DMS114 treated with DMSO at 0.1 percent for 48 hours (cell line): Measurements from ENCODE around the gene MED12L.

Experiments
- DNase-seq: peaks from one replicate; lab custom pipeline; 2025; ENCODE audit not compliant: unreplicated experiment; lab: John Stamatoyannopoulos, UW

The MED12L gene

DNA sequence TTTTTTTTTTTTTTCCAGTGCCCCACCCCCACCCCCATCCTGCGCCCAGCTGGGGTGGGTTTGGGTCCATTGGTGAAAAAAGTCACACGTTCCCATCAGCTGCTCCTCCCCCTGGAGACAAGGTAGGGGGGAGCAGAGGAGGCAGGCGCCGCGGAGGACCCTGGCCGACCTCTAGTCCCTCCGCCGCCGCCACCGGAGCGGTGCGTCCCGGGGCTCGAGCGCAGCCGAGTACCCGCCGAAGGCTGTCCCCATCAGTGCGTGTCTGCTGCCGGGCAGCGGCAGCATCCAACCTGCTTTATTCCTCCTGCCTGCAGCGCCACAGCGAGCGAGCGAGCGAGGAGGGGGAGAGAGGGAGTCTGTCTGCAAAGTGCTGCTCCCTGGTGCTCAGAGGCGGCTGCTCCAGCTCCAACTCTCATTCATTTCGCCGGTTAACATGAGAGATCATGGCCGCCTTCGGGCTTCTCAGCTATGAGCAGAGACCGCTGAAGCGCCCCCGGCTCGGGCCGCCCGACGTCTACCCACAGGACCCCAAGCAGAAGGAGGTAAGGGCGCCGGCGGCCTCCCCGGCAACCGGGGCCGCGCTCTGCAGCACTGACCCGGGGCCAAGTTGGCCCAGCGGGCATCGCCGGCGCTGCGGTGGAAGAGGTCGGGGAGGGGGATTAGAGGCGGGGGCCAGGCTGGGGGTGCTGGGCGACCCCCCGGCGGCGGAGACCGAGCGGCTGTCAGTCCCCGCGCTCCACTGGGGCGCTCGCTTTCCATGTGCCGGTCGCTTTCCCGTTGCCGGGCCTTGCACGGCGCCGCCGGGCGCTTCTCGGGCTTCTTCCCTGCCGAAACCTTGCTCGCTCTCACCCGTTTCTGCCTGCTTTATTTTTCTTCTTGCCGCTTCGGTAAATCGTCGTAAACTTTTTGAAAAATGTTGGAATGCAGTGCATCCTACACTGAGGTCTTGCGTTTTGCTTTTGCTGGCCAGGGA, 1.3 kb downstream of the MED12L start:
- peak; percentile 79 for DNase-seq

GRCh38 chr3:151087648-151088047, 2.2 kb downstream of the MED12L start:
- no peak for DNase-seq

DNA sequence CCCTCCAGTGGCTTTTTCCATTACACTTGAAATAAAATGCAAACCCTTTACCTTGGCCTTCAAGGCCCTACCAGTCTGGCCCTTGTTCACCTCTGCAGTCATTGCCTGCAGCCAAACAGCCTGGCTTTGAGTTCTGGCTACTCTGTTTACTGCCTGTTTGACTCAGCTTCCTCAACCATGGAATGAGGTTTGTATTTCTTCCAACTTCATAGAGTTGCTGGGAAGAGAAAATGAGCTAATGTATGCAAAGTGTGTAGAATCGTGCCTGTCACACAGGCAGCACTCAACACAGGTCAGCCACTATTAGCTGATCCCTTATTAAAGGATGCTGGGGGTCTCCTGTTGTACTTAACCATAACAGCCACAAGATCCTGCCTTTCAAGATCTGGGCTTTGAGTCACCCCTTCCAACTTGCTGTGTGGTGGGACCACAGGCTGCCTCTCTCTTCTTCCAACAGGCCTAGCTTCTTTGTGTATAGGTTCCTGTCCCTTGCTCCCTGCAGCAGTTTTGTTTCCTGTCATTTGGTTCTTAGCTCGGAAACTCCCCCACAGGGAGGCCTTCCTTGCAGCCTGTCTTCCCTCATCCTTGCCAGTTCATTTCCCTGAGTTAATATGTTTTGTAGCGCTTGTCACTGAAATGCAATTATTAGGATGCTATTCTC, 6.4 kb downstream of the MED12L start:
- DNase-seq: no peak

DNA sequence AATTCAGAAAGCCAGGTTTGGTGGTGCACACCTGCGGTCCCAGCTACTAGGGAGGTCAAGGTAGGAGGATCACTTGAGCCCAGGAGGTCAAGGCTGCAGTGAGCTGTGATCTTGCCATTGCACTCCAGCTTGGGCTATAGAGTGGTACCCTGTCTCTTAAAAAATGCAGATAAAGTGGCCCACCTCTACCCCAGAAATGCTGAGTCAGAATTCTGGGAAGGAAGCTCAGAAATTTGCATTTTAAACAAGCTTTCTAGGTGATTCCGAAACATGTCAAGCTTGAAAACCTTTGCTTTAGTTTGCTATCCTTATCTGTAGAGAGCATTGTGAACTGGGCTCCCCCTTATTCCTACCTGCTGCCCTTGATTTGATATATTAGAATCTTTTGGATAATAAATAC, 7.7 kb downstream of the MED12L start:
- no peak for DNase-seq

GRCh38 chr3:151093905-151094304, 8.4 kb downstream of the MED12L start:
- no peak for DNase-seq

DNA sequence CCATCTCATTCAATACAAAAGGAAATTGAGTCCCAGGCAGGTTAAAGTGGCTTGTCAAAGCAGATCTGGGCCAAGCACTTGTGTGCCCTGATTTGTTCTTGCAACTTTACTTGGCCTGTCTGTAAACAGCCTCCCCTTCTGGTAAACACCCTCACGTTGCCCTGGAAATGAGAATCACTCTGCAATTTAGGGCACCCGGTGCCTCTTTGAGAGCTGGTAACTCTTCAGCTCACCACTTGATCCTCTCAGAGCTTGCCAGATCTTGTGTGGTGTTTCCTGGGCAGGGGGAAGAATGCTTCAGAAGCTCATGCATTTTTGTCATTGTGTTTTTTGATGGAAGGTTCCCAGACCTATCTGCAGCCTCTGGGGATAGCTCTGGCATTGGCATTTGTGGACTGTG, 11.3 kb downstream of the MED12L start:
- no peak for DNase-seq

- no peak for DNase-seq
Measured at GRCh38 chr3:151100076-151100475, 14.6 kb downstream of the MED12L start.

GRCh38 chr3:151101270-151101969, 16.0 kb downstream of the MED12L start:
- no peak for DNase-seq

DNA sequence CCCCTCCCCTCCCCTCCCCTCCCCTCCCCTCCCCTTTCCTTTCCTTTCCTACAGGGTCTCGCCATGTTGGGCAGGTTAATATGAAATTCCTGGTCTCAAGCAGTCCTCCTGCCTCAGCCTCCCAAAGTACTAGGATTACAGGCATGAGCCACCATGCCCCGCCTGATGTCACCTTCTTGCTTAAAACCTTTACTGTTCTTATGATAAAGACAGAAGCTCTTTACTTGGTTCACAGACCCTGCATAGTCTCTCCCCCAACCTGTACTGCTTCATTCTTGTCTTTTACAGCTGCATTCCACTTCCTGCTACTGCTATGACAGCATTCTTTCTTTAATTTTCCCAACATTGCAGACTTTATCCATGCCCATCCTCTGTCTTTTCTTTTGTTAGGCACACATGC, 20.8 kb downstream of the MED12L start:
- DNase-seq: no peak

DNA sequence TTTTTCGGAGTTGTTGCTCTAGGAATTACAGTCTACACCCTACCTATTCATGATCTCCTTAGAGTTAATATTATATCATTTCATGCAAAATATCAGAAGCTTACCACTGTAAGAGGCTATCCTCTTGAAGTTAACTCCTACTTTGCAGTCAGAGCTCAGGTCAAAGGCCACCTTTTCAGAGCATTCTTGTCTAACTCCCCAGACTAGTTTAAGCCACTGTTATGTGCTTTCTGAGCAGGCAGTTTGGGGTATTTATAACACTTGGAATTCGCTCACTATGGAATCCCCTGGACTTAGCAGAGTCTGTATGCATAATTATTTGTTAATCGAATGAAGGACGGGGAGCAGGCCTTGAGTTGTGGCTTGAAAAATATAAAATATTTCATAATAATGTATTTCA, 21.7 kb downstream of the MED12L start:
- no peak for DNase-seq

GRCh38 chr3:151107701-151108100, 22.2 kb downstream of the MED12L start:
- no peak for DNase-seq

DNA sequence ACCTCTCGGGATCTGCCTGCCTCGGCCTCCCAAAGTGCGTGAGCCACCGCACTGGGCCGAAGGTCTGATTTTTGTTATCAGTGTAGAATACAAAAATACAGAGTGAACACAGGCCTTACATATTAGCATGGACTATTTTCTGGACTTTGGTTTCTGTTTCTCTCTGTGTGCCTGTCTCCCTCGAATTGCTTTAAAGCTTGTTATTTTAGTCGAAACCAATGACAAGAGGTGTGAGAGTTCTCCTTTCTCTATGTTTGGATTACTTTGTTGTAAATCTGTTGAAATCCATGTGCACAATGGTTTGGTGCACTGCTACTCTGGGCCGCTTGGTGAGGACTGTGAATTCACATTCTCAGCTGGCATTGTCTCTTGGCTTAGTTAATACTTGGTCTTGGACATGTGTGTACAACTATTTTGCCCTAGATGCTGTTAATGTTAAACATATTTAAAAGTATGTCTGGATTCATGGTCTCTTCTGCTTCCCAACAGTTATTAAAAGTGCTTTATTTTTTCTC, 23.9 kb downstream of the MED12L start:
- DNase-seq: no peak

GRCh38 chr3:151112731-151113130, 27.3 kb downstream of the MED12L start:
- no peak for DNase-seq

DNA sequence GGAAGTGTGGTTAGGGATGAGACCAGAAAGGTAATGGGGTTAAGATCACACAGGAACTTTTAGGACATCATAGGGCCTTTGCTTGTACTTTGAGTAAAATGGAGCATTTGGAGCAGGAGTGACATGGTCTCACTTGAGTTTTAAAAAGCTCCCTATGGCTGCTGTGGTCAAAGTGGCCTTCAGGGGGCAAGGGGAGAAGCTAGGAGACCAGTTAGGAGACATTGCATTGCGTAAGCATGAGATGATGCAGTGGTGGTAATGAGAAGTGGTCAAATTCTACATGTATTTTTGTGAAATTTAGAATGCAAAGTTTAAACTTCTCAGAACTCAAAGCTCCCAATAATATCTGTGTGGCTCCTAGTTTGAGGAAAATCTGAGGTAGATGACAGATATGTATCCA, 27.9 kb downstream of the MED12L start:
- DNase-seq: no peak

DNA sequence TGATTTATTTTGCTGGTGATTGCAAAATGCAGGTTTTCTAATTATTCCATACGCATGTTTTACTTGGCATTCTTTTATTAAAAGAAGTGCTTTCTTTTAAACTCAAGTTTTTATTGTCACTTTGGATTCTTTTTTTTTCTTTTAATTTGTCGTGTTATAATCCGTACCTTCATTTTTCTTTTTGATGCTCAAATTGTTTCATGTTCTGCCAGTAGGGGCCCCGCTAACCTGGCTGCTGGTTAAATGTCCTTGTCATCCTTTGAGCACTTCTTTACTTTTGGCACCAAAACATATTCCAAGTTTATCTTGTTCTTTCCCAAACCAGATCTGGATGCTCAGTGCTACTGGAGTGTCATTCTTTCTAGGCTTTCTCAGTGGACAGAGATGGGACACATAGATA, 31.6 kb downstream of the MED12L start:
- no peak for DNase-seq

DNA sequence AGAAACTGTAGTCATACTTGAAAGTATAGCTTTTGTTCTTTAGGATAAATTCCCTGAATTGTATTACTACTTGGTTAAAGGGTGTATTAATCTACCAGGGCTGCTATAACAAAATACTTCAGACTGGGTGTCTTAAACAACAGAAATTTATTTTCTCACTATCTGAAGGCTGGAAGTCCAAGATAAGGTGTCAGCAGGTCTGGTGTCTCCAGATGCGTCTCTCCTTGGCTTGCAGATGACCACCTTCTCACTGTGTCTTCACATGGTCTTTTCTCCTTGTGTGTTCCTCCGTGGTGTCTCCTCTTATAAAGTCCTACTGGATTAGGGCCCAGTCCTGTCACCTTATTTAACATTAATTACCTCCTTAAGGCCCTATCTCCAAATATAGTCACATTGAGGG, 33.7 kb downstream of the MED12L start:
- DNase-seq: no peak

- no peak for DNase-seq
Measured at GRCh38 chr3:151120409-151120808, 34.9 kb downstream of the MED12L start.

GRCh38 chr3:151121016-151121415, 35.6 kb downstream of the MED12L start:
- no peak for DNase-seq

DNA sequence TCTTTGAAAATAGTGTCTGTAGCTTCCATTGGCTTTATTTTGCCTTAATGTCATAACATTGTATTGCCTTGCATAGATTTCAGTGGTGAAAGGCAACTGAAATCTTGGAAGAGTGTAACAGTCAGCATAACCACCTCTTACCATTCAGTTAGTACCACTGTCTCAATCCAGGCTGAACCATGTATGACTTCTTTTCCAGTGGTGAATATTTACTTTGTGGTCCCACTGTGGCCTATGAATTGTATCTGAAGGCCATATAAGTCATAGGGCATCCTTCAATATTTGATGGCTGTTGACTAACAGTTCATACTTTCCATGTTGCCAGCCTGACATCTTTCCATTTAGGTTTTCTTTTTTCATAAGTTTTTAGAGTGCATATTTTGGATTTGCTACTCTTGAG, 38.4 kb downstream of the MED12L start:
- DNase-seq: no peak

DNA sequence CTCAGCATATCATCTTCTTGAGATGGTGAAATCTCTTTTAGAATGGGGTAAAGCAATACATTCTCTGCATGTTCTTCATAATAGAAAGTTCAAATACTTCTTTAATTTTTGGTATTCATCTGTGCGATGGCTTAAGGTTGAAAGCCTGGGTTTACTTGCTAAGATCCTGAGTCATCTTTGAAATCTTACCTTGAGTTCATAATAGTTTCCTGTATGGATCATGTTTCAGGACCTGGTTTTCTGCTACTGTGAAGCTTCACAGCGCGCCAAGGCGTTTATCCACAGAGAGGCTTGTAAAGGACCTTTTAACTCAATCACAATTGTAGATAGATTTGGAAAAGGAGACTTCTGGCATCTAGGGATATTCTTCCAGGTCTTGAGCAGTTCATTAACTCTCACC, 39.0 kb downstream of the MED12L start:
- no peak for DNase-seq

DNA sequence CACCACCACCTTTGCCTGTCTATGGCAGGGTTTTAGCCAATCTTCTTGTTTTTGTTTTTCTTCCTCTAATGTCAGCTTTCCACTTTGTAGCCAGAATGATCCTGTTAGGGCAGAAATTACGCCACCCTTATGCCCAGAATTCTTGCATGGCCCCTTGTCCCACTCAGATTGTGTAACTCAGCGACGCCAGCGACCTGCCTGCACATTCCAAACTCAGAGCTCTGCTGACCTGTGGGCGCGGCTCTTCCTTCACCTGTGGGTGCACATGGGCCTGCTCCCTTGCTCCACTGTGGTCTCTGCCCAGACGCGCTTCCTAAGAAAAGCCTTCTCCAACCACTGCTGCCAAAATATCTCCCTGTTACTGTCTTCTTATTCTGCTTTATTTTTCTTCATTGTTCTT, 45.0 kb downstream of the MED12L start:
- DNase-seq: no peak

- no peak for DNase-seq
Measured at GRCh38 chr3:151133175-151133574, 47.7 kb downstream of the MED12L start.
